ENCODE data around the gene TNS4. TPM values are rescaled to one million over a fixed set of nuclear protein-coding genes. Genes with fewer than 3 reads are reported as not detected.

The TNS4 gene
- total and polyA plus RNA-seq, 2 donors (not counting 1 experiment from before 2014, with no cell fraction given): not detected

DNA sequence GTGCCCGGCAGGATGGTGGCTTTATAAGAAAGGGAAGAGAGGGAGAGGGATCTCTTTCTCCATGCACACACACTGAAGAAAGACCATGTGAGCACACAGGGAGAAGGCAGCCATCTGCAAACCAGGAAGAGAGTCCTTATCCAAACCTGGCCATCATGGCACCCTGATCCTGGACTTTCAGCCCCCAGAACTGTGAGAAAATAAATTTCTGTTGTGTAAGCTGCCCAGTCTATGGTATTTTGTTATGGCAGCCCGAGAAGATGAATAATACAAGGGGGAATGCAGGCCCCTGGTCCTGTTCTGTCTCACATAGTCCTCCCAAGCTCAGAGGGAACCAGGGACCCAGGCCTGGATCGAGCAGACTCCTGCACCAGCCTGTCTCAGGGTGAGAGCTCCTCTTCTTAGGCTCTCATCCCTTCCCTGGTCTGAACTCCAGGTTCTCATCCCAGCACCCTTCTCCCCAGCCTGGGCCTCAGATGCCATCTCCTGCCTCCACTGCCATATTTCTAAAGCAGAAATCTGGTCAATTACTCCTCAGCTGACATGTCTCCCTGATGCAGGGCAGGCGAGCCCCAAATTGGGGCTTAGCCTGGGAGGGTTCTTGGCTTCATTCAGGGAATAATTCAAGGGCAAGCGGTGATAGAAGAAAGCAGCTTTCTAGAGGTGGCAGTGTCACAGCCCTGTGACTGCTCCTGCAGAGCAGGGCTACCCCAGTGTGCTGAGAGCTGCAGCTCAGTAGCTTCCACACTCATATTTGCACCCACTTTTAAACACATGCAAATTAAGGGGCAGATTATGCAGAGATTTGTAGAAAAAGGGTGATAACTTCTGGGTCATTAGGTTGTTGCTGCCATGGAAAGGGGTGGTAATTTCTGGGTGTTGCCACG lies 29.3 kb downstream of the TNS4 start:
- Histone ChIP-seq H3K9ac (ENCODE audit: low read length) (no peak overlapping the region), H3K36me3 (replicated peaks in 1 of 2; ENCODE audit: control extremely low read depth in 1 of 2, control insufficient read depth in 1 of 2, extremely low read depth in 1 of 2, insufficient read depth in 2 of 2, low read length in 1 of 2) (no peaks in the 10 kb centered on the region), H3K79me2 (ENCODE audit: control insufficient read depth, insufficient read depth, low read length) (no peaks in the 10 kb centered on the region), H3K27ac (ENCODE audit: low read length in 2 of 2) (no peak overlapping the region), H3K27me3 (replicated peaks in 1 of 4; ENCODE audit: control extremely low read depth in 1 of 4, control insufficient read depth in 3 of 4, insufficient read depth in 4 of 4, low read length in 3 of 4) (peaks cover 0 to 4% (median 1%) of the 10 kb centered on the region in 4 experiments), H3K4me2 (replicated peaks; ENCODE audit: low read depth, low read length, poor library complexity, severe bottlenecking) (no peak overlapping the region), H3K4me1 (ENCODE audit: control insufficient read depth in 2 of 2, insufficient read depth in 2 of 2, low read length in 2 of 2) (peaks cover 10 to 15% of the 10 kb centered on the region in 2 donors), H3K4me3 (ENCODE audit: control extremely low read depth in 1 of 5, extremely low read depth in 1 of 5, insufficient read depth in 1 of 5, low read depth in 2 of 5, low read length in 4 of 5) (no peak overlapping the region), H3K9me3 (ENCODE audit: control extremely low read depth in 1 of 3, control insufficient read depth in 2 of 3, insufficient read depth in 1 of 3, low read length in 2 of 3) (peaks cover 0 to 4% (median 0%) of the 10 kb centered on the region in 3 donors), H2AFZ (ENCODE audit: insufficient read depth, low read depth, low read length, poor library complexity, severe bottlenecking) (no peak overlapping the region), H4K20me1 (ENCODE audit: control insufficient read depth, insufficient read depth, low read length, poor library complexity, severe bottlenecking) (no peaks in the 10 kb centered on the region)
- ATAC-seq (ENCODE audit: low read depth) (no peak), DNase-seq (no peak)
- POLR2A ChIA-PET: no interaction called here
- Mint-ChIP-seq H3K9me3 (ENCODE audit: insufficient read depth) (no peaks in the 10 kb centered on the region), H3K27me3 (no peaks in the 10 kb centered on the region), H3K4me3 (no peak overlapping the region), H3K27ac (no peak overlapping the region), H3K4me1 (peaks cover 4% of the 10 kb centered on the region)
- intact Hi-C loops (cut with micrococcal nuclease): no loop called here
- CTCF ChIA-PET: interaction anchor here (0.5 to 2.0 kb wide), 4 partner anchors 20 to 356 kb away, joined by 3 to 9 read pairs (median 4); no protein-coding TSS in a partner anchor
- 93% methylated on average over 4 of the region's 6 CpGs for WGBS (ENCODE audit: insufficient coverage)
- TF ChIP-seq EZH2 (IDR thresholded peaks at IDR 0.05; ENCODE audit: borderline replicate concordance, insufficient read depth, low read depth, low read length, poor library complexity, severe bottlenecking): no peak
- TF ChIP-seq, protein P1, sequence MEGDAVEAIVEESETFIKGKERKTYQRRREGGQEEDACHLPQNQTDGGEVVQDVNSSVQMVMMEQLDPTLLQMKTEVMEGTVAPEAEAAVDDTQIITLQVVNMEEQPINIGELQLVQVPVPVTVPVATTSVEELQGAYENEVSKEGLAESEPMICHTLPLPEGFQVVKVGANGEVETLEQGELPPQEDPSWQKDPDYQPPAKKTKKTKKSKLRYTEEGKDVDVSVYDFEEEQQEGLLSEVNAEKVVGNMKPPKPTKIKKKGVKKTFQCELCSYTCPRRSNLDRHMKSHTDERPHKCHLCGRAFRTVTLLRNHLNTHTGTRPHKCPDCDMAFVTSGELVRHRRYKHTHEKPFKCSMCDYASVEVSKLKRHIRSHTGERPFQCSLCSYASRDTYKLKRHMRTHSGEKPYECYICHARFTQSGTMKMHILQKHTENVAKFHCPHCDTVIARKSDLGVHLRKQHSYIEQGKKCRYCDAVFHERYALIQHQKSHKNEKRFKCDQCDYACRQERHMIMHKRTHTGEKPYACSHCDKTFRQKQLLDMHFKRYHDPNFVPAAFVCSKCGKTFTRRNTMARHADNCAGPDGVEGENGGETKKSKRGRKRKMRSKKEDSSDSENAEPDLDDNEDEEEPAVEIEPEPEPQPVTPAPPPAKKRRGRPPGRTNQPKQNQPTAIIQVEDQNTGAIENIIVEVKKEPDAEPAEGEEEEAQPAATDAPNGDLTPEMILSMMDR (IDR thresholded peaks at IDR 0.05): no peak

All from B cell (primary cell).